Measurements from ENCODE around the gene SAMD5.

SAMD5 gene

DNA sequence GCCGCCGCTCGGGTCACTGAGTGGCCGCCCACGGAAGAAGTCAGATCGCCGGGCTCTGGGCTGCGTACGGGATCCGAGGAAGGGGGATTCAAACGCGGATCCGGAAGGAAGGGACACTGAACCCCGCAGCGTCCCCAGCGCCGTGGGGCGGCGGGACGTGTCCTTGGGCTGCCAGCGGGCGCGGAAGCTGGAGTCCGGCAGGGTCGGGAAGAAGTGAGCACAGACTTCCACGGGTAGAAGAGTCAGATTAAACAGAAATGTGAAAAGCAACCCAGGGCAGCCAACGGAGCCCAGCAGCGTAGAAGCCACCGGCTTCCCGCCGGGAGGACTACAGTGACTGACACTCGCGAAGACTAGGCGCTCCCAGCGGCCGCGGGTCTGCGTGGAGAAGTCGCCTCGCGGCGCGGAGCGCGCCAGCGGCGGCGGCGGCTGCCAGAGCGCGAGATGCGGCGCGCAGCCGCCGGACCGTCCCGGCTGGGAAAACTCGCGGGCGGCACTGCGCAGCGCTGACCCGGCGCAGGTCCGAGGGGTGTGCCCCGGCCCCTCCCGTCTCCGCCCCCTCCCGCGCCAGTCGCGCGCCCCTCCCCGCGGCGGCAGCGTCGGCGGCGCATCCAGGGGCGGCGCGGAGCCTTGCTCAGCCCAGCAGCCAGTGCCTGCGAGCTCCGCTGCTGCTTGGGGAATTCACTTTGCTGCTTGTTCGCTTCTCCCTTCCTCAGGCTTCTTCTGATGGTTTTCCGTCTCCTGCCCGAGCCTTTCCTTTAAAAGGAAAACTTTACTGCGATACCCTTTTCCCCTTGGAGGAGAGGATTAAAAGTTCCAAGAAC is at the start of gene SAMD5:
Gene SAMD5, plus strand, starts transcription at position 649 of the 824 bp plus-strand sequence. CDS start 239 bp downstream, outside the sequence.
- DNase-seq (ENCODE audit: low read depth) = no peak

DNA sequence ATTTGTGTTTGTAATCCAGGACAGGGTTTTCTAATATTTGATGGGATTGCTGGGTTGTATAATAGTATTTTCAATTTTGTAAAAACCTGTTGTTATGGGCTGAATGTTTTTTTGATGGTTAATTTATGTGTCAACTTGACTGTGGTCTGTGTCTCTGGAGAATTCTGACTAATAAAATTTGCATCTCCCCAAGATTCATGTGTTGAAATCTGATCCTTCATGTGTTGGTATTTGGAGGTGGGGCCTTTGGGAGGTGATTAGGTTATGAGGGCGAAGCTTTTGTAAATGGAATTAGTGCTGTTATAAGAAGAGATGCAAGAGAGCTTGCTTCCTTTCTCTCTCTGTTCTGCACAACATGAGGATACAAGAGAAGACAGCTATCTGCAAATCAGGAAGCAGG is 48.7 kb upstream of the SAMD5 start:
- no peak for DNase-seq (ENCODE audit: low read depth)

DNA sequence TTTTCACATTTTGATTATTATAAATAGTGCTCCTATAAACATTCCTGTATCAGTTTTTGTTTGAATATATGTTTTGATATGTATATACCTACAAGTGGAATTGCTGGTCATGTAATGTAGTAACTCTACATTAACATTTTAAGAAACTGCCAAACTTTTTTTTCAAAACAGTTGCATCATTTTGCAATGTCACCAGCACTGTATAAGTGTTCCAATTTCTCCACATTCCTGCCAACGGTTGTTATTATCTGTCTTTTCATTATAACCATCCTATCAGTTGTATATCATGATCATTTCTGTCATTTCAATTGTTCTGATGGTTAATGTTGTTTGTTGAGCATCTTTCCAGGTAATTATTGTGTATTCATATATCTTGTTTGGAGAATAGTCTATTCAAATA is 44.8 kb upstream of the SAMD5 start:
- no peak for DNase-seq (ENCODE audit: low read depth)

DNA sequence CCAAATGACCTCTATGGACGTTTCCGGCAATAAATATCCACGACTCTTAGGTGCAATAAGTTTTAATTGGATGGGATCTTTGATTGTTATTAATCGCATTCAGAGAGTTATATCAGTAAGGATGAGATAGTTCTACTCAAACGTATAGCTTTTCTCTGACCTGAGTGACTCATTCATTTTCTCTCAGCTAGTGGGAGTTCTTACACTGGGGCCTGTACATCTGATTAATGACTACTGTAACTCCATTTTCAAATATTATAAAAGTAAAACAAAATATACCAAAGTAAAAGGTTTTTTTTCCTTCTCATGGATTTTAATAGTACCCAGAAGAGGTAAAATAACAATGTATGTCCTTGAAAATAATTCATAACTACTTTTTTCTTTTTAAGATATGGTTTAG is 41.1 kb upstream of the SAMD5 start:
- no peak for DNase-seq (ENCODE audit: low read depth)

DNA sequence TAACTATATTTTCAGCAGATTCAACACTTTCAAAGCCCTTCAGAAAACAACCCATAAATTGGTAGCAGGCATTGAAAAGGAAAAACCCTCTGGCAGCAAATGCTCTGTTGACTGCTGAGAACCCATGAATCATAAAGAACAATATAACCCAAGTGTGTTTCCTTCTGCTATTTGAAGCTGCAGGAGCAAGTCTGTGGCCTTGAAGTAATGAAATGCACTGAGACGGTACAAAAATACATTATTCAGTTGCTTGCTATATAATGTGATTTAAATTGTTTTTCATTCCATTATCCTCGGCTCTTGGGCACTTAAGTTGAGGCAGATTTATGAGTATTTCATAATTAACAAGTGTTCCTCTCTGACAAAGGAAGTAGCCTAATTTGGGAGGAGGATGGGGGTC is 40.6 kb upstream of the SAMD5 start:
- no peak for DNase-seq (ENCODE audit: low read depth)

DNA sequence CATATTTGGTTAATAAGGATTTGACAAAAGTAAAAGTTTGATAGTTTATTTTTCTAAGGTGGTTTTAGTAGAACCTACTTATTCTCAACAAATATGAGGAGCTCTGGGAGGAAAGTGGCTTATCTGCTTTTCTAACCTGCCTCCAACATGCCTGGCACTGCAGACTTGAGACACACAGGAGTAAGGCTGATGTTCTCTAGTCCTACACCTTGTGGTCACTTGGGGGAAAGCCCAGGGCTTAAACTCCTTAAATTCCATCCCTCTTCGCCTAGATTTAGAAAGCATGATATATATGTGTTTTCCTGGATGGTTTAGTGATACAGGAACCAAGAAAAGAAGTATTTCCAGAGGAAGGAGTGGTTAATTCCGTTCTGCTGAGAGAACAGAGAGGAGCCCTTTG is 39.9 kb upstream of the SAMD5 start:
- DNase-seq (ENCODE audit: low read depth) = no peak

DNA sequence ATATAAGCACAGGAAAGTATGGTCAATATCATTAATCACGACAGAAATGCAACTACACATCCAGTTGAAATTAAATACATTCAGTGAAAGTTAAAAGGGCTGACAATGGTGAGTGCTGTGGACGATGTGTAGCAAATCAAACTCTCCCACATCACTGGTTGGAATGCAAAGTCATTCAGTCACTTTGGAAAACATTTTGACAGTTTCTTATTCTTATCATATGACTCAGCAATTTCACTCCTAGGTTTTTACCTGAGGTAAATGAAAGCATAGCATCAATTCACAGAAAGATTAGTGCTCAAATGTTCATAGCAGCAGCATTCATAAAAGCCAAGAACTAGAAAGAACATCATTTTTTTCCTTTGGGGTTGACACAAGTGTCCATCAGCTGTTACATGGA is 28.6 kb upstream of the SAMD5 start:
- DNase-seq (ENCODE audit: low read depth) = no peak

DNA sequence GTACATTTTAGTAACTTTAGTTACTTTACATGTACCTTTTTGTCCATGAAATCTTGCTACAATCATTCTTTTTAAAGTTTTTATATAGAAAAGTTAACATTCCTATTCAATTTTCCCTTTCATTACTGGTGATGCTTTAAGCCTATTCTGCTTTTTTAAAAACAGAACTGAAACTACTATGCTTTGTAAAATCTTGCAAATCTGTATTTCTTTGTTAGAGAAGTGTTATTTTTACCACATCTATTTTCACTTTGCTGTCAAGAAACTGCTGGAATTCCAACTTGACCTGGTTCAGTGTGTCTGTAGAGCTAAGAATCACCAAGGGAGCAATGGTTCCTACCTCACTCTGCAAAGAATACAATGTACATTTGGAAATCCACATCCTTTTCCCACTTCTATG is 21.8 kb upstream of the SAMD5 start:
- DNase-seq (ENCODE audit: low read depth) = no peak

DNA sequence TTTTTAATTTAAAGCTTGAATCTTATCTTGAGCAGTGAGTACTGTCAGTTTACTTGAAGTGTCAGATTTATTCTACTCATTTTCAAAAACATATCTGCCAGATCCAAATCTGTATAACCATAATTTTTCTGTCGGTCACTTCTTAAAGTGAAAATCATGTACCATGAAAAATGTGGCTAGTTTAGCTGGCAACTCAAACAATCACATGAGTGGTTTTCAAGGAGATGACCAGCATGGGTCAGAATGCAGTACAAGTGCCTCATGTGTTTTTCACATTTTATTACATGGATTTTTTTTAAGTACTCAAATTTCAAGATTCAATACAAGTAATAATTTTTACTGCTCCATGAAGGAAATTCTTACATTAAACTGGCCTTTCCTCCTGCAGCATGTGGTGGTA is 11.0 kb upstream of the SAMD5 start:
- DNase-seq (ENCODE audit: low read depth) = no peak

DNA sequence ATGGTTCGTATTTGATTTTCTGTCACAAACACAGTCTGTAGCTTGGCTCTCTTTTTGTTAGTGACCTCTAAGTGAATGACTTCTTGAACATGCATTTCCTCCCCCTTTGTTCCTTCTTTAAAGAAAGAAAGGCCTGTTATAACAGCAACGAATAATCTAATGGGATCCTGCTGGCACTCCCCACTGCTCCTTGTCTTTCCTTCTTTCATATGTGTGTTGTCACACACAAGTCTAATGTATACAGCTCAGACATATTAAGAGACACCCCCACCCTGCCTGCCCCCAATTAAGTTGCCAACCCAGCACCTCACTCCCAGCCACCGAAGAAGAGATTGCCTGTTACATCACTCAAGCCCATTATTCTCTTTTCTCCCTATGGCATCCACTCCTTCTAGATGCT is 4.9 kb upstream of the SAMD5 start:
- no peak for DNase-seq (ENCODE audit: low read depth)

DNA sequence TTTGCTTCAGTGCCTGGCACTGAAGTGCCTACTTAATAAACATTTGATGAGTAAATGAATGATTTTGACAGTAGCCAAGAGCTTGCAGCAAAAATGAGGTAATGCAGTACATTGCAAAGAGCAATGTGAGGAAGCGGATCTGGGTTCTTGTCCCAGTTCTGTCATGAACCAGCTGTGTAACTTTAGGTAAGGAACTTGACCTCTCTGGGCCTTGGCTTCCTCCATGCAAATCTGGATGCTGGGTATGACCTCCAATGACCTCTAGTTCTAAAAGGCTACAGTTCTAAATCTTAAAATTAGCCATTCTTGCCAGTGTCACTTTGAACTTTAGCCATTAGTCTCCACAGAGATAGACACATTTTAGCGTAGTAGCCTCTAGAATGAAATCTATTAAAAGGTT is 3.6 kb upstream of the SAMD5 start:
- no peak for DNase-seq (ENCODE audit: low read depth)

DNA sequence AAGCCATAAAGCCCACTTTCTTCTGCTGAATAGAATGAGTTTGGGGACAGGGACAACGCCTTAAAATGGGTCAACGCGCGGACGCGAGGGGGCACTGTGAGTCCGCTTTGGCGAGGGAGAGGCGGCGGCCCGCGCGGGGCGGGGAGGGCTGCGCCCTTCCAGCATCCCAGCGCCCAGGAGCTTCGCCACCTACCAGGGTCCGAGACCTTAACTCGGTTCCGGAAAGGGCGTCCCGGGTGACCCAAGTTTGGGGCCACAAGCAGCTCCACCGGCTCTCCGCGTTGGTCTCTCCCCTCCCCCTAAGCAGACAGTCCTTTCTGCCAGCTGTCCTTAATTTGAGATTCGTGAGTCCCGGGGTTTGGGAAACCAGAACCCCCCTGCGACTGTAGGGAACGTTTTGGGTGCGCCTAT is 1.8 kb upstream of the SAMD5 start:
- DNase-seq (ENCODE audit: low read depth) = no peak

DNA sequence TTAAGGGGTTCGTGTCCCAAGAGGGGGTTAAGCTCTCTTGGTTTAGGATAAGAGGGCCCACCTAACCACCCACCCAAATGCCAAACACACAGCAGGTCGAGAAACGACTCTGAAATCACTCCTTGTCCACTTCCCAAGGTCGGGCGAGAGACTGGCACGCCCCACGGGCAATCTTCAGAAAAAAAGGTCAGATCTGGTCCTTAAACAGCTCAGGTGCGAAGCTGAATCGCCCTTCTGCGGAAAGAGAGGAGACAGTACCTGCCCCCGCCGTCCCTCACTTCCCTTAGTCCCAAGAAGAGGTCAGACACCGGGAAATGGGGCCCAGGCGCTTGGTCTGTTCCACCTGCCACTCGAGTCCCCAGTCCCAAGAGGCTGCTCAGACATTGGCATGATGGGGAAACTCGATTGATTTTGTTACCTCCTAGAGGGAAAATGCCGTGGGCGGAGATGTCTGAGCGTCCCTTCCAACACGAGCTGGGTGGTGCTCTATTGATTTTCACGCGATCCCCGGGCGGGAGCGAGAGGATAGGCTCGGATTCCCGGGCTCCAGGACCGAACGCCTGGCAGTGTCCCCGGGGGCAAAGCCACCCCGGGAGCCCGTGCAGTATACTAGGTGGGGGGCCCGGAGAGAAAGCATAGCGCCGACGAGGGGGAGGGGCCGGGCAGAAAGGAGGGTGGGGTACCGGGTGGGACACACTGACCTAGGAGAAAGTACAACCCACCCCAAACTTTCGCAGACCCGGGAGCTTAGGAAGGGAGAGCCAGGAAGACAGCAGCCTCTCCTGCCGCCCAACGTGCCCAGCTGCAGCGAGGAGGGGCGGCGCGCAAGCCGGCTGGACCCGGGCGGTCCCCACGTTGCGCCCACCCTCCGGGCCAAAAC is 1.1 kb upstream of the SAMD5 start:
- no peak for DNase-seq (ENCODE audit: low read depth)

DNA sequence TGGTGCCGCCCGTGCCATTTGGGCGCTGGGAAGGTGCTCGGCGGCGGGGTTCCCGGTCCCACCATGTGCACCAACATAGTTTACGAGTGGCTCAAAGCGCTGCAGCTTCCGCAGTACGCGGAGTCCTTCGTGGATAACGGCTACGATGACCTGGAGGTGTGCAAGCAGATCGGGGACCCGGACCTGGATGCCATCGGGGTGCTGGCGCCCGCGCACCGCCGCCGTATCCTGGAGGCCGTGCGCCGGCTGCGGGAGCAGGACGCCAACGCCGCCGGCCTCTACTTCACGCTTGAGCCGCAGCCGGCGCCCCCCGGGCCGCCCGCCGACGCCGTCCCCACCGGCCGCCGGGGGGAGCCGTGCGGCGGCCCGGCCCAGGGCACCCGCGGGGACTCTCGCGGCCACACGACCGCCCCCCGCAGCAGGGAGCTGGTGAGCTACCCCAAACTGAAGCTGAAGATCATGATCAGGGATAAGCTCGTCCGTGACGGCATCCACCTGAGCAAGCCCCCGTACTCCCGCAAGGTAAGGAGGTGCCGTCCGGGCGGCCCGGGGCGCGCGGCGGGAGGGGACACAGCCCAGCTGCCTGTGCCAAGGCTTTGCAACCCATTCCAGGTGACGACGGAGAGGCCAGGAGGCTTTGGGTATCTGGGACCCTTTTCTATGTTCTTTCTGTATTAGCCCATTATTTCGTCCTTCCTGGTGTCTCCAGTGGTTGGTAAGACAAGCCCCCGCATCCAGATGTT is 547 bp downstream of the SAMD5 start:
- no peak for DNase-seq (ENCODE audit: low read depth)

DNA sequence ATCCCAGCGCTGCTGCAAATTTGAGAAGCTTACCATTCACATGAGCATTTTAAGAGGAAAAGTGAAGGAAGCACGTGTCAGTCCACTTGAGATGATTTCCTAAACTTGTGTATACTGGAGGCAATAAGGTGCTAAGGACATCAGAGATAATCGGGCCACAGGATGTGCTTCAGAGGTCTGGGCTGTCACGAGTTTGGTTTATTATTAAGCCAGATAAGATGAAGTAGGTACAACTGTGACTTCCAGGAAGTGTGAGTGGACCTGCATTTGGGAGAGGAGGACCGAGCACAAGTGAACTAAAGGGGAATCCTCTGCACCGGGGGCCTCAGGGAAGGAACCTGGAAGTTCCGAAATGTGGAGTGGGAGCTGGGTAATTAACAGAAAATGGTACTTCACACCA is 1.4 kb downstream of the SAMD5 start:
- DNase-seq (ENCODE audit: low read depth) = no peak

DNA sequence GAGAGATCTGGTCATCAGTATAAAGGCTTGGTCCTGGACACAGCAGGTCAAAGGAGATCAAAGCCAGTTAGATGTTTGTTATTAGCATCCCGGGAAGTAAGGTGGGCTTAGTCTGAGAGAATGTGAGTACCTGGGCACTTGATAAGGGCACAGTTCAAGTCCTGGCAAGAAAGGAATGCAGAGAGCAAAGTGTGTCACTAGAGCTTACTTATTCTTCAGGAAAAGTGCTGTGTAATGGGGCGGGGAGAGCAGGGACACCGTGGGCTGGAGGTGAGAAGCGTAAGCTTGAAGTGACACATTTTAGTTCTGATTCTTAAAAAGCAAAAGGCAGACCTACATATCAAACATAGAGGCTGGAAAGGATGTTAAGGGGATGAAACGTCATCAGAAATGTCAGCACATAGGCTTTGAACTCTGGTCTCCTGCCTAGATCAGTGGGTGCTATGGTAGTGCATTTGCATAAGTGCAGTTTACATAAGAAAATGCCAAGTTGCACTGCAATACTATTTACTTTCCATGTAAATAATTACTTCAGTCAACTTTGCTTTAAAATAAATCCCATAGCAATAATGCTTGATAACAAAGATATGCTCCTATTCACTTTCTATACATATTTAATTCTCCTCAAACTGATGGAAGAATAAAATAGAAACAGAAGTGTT is 2.6 kb downstream of the SAMD5 start:
- DNase-seq (ENCODE audit: low read depth) = no peak

DNA sequence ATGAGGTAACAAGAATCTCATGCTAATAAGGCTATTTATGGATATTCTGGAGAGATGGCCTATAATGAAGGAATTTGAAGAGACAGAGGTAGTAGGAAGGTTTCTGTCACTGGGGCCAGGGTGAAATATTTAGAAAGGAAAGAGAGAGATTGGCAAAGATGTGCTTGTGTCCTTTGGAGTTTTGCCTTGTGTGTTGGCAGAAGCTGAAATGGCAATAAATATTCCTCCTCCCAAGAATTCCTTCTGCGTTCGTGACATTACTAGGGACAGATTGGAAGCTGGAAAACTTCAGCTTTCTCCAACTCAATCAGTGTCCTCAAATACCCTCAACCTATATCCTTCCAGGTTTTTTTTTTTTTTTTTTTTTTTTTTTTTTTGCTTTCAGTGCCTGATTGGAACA is 6.3 kb downstream of the SAMD5 start:
- no peak for DNase-seq (ENCODE audit: low read depth)

DNA sequence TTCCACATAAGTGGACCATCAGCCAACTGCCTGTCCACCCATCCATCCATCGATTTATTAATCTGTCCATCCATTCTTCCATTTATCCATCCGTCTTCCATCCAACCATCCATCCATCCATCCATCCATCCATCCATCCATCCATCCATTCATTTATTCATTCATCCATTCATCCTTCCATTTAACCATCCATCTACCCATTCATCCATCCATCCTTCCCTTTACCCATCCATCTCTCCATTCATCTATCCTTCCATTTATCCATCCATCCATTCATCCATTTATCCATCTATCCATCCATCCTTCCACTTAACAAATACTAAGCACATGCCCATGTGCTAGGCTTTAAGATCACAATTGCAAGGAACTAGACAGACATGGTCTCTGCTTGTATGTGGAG is 6.8 kb downstream of the SAMD5 start:
- DNase-seq (ENCODE audit: low read depth) = no peak

DNA sequence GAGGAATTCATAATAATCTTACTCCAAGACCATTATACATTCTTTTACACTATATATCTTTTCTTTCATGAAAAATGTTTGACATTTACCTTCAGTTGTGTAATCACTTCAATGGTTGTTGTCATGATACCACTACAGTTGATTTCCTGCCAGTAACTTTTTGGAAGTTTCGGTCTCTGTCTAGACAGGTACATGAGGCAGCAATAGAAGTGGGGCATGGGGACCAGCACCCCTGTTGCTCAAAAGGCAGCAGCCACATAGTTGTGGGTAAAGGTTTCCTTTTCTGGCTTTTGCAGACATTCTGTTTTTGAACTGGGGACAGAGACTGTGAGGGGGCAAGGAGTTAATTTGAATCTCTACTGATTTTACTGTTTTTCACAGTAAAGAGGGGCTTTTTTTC is 14.1 kb downstream of the SAMD5 start:
- DNase-seq (ENCODE audit: low read depth) = no peak

DNA sequence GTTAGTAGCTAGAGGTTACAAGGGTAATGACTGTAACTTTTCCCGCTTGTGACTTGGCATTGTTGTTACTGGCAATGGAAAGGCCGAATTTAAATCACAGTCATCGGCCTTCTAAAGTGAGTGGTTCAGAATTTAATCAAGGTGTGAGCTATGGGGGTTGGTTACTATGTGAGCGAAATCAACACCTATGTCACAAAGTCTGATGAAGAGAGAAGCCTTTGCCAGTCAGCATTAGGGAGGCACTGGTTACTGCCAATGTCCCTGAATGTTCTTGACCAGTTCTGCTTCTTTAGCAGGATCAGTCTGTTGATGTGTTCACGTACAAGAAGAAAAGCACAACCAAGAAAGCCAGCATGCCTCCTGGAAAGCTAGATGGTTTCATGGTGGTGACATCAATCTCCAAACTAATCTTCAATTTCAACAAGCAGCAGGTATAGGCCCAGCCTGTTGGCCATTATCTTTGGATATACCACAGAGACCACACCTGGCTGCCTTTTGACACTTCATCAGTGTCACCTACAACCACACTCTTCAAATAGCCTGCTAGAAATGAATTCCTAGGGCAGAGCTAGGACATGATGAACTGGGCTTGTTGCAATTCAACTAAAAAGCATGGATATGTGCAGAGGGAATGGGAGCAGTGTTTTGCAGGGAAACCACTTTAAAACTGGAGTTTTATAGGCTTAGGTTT is 17.2 kb downstream of the SAMD5 start:
- DNase-seq (ENCODE audit: low read depth) = no peak

DNA sequence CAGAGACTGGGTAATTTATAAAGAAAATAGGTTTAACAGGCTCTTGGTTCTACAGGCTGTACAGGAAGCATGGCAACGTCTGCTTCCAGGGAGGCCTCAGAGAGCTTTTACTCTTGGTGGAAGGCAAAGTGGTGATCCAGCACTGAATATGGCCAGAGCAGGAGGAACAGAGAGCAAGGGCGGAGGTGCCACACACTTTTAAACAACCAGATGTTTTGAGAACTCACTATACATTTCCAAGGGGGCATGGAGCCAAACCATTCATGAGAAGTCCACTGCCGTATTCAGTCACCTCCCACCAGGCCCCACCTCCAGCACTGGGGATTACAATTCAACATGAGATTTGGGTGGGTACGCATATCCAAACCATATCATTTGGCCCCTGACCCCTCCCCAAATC is 18.7 kb downstream of the SAMD5 start:
- DNase-seq (ENCODE audit: low read depth) = no peak
